HK-2 (cell line): ENCODE measurements around the gene MITF.

Experiments used
- DNase-seq: peaks from one replicate; pipeline ENCODE4 v3.0.0-alpha.2; 2018; ENCODE audit not compliant: unreplicated experiment

MITF gene

GRCh38 chr3:69725994-69726571, 13.2 kb upstream of the MITF start:
- DNase-seq = no peak

- no peak for DNase-seq
Observed at GRCh38 chr3:69729147-69729919, 9.9 kb upstream of the MITF start.

- no peak for DNase-seq
Observed at GRCh38 chr3:69731080-69731479, 8.2 kb upstream of the MITF start.

DNA sequence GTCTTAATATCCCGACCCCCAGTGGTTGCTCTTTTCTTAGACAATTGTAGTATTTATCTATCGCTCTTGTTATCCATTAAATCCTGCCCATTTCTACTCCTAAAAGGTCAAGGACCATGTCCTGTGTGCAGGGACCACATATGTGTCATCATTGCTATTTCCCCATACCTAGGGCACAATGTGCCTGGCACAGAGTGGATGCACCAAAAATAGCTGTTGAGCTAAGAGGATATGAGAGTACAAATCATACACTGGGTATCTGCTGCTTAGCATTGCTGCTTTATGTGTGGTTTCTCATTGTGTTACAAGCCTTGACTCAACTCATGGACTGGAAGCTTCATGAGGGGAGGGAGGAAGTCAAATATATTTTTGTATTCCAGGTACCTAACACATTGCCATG, 3.4 kb upstream of the MITF start:
- no peak for DNase-seq

DNA sequence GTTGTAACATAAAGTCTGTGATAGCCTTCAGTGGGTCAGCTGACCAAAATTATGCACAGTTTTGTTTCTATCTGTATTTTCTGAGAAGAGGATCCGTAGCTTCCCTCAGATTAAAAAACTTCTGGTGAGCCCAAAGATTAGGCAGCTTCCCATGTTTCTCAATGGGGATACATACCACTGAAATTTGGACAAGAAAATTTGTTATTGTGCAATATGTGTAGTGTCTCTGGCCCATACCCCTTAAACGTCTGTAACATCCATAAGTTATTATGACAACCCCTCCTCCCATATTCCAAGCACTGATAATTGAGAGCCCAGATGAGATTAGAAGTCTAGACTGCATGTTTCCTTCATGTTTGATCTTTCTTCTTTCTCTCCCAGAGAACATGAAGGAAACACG, 1.9 kb upstream of the MITF start:
- DNase-seq = no peak

- no peak for DNase-seq
Observed at GRCh38 chr3:69738315-69738714, 949 bp upstream of the MITF start.

DNA sequence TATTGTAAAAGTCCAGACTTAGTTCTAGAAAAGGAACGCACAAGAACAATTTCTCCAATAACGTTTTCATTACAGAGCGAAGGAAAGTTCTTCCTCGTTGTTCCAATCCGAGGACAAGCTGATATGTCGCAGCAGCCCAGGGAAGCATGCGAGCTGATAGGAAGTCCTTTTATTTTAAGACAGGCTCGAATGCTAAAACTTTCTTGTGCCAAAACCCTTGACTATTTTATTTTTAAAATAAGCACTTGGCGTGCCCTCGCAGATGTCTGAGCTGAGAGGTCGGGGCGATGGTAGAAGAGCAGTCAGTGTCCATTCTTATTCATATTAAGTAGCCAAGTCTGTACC, 433 bp upstream of the MITF start:
- DNase-seq = no peak

GRCh38 chr3:69740103-69741021, 1.1 kb downstream of the MITF start:
- DNase-seq = peak; percentile 26

DNA sequence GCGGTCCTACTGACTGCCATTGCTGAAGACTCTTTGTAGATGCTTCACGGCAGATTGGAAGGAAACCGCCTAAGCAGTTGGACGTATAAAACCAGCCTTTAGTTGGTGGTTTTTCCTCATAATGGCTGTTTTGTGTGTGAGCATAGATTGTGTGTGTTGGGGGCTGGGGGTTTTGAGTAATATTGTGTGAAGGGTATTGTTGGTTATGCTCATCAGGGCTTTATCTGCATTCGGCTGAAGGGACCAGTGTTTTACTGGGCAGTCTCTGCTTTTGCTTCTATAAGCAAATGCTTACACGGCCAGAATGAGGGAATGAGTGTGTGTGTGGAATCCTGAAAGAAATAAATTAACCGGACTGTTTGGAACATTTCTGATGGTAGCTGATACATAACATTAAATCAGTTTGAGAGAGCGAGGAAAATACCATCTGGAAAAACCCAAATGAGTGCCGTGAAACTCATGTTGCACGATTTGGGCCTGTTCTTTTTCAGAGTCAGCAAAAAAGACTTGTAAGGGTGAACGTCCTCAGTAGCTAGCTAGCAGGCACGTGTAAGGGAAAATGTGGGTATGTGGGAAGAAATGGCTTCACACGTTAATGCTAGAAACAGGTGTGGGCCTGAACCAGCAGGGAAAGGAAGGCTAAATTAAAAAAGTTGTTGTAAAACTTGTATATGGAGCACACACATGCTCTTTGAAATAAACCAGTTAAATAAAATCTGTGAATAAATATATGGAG, 1.9 kb downstream of the MITF start:
- no peak for DNase-seq

DNA sequence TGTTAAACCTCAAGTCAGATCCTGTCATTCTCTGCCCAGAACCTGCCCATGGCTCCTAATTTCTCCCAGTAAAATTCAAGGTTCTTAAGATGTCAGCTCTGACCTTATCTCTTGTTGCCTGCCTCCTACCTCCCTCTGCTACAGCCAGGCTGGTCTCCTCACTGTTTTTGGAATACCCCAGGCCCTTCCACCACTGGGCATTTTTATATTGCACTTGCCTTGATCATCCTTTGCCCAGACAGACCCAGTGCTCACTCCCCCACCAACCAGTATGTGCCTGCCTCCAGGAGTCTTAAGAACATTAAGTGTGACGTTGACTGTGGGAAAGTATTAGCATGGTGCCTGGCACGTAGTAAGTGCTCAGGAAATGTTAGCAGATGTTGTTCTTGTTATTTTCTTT, 3.1 kb downstream of the MITF start:
- DNase-seq = no peak

GRCh38 chr3:69743975-69744906, 5.0 kb downstream of the MITF start:
- no peak for DNase-seq

GRCh38 chr3:69745505-69745904, 6.2 kb downstream of the MITF start:
- no peak for DNase-seq

DNA sequence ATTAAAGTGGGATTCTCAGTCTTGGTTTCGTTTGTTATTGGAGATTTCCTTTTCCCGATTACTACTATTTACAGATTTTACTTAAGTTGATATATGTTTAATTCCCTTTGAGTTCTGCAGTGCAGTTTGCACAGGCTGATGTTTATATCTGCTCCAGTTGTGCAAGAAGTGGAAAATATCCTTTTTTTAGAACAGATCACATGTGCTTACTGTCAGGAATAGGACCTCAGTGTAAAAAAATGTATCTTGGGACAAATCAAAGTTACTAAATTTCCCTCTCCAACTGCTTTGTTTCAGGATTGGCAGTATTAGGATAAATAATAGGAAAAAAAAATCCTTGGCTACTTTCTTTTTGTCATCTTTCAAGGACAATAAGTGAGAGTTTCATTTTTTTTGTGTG, 6.9 kb downstream of the MITF start:
- DNase-seq = no peak

DNA sequence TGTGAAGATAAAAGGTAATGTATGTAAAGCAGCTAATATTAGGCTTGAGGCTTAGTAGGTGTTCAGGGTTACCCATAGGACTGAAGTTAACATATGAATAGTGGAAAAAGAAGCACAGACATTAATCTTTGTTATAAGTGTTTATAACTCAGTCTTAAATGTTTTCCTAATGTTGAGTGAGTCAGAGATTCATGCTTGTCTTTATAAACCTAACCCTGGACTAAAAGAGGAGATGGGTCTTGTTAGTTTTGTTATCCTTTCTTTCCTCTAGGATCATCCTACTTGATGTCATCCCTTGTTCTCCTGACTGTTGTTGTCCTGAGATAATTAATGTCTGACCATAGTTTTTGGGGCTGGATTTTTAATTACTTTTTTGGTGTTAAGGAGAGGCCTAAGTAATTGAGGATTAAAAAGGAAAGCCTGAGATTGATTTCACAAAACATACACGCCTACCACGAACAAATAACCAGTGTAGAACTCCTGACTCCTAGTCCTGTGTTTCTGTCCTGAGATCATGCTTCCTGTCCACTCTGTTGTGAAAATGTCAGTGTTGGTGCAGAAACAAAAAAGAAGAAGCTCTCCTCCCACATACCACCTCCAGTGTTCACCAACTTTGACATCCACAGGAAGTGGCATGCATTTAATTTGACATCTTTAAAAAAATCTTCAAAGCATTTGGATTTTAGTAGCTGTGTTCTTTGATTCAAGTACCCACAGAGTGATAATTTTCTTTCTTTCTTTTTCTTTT, 8.4 kb downstream of the MITF start:
- no peak for DNase-seq

DNA sequence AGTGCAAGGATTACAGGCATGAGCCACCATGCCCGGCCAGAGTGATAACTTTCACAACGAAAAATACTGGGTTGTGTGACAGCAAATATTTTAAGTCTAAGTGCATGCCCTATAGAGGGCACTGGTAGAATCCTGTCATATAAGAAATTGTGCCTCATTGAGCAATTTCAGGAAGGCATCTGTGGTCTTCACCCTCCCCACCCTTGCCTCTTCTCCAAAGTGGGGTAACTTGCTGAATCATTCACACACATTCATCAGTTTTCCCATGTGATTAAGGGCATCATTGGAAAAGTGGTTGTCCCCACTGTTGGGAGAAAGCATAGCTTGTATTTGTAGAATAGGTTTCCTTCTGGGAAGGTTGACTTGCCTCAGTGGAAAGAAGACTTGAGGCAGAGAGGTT, 9.2 kb downstream of the MITF start:
- DNase-seq = no peak

DNA sequence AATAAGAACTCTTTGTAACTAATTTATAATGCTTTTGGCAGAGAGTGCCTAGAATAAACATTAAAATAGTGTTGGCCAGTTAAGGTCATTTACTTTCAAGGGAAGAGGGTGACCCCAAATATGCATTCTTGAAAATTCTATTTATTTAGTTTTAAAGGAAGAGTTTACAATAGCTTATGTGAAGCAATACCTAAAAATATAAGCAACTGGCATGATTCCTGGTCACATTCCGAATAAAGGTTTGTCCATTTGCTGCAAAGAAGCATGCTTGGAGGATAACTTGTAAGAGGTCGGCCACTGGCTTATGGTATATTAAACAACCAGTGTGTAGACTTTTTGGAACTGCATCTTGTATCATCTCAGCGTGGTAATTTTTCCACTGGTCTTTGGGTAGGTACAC, 10.2 kb downstream of the MITF start:
- no peak for DNase-seq

- DNase-seq = no peak
Observed at GRCh38 chr3:69750549-69750948, 11.3 kb downstream of the MITF start.

DNA sequence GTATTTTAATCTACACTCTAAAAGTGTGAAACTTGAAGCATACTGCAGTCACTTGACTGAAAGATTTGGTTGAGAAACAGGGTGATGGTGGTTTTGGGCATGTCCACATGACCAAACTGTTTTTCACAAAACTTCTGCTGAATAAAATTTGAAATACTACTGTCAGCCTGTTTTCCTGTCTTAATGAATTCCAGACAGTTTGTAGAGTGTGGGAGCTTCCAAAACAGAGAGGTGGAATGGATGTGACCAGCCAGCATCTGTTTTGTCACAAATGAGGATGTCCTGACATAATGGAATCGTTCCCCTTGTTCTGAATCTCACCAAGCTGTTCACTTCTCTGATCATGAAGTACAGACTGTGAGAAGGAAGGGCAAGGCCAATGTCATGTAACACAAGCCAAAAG, 11.8 kb downstream of the MITF start:
- DNase-seq = no peak

DNA sequence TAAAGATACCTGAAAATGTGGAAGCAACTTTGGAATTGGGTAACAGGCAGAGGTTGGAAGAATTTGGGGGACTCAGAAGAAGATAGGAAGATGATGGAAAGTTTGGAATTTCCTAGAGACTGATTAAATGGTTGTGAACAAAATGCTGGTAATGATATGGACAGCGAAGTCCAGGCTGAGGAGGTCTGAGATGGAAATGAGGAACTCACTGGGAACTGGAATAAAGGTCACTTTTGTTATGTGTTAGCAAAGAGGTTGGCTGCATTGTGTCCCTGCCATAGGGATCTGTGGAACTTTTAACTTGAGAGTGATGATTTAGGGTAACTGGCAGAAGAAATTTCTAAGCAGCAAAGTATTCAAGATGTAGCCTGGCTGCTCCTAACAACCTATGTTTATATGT, 13.0 kb downstream of the MITF start:
- DNase-seq = no peak

- no peak for DNase-seq
Observed at GRCh38 chr3:69753179-69753775, 14.0 kb downstream of the MITF start.
